ENCODE results near the gene SPATS2. TPM values are rescaled to one million over a fixed set of nuclear protein-coding genes. Genes with fewer than 3 reads are reported as not detected.

Gene SPATS2
- total RNA-seq, 1 experiment from 2014 or later, result 56.3 TPM

DNA sequence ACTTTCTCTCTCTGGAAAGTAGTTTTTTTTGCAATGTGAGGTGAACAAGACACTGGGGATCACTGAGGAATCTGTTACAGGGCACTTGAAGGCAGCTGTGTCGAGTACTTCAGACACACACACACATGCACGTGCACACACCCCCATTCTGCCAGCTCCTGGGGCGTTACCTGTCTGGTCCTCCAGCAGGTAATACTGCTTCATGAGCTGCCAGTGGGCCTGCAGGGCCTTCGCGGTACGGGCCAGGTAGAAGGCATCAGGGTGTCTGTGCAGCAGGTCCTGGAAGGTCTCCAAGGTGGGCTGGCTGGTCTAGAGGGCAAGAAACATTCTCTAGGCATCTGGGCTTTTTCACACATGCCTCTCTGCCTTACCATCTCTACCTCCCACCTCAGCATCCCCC lies 195.6 kb downstream of the SPATS2 start:
- ChIA-PET CTCF (no interaction called here), POLR2A (interaction anchor here (0.6 kb wide), 1 partner anchor 42 kb away, joined by 3 read pairs; no protein-coding TSS in a partner anchor)
- Histone ChIP-seq H3K9me3 (ENCODE audit: control insufficient read depth, insufficient read depth, low read depth, low read length) (no peaks in the 10 kb centered on the region), H3K27me3 (ENCODE audit: control insufficient read depth, insufficient read depth, low read length) (no peaks in the 10 kb centered on the region), H3K36me3 (ENCODE audit: control insufficient read depth, insufficient read depth, low read length) (peaks cover 3% of the 10 kb centered on the region), H3K4me1 (ENCODE audit: control insufficient read depth, insufficient read depth, low read length) (peaks cover 5% of the 10 kb centered on the region), H3K27ac (ENCODE audit: low read length) (no peak overlapping the region), H3K4me3 (ENCODE audit: low read depth in 2 of 2, low read length in 2 of 2) (no peak overlapping the region)
- DNase-seq (ENCODE audit: low read depth, low spot score) (no peak), ATAC-seq (no peak)
- no TSS peak for BruUV-seq (replicated peaks)
- in situ Hi-C loops (cut with HindIII; ENCODE audit: low pct_unique_long_range_greater_than_20kb, low sequenced_read_pairs), result no loop called here
- intact Hi-C loops (cut with micrococcal nuclease; ENCODE audit: unreplicated experiment), result no loop called here
- TF ChIP-seq, protein P1, sequence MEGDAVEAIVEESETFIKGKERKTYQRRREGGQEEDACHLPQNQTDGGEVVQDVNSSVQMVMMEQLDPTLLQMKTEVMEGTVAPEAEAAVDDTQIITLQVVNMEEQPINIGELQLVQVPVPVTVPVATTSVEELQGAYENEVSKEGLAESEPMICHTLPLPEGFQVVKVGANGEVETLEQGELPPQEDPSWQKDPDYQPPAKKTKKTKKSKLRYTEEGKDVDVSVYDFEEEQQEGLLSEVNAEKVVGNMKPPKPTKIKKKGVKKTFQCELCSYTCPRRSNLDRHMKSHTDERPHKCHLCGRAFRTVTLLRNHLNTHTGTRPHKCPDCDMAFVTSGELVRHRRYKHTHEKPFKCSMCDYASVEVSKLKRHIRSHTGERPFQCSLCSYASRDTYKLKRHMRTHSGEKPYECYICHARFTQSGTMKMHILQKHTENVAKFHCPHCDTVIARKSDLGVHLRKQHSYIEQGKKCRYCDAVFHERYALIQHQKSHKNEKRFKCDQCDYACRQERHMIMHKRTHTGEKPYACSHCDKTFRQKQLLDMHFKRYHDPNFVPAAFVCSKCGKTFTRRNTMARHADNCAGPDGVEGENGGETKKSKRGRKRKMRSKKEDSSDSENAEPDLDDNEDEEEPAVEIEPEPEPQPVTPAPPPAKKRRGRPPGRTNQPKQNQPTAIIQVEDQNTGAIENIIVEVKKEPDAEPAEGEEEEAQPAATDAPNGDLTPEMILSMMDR (IDR thresholded peaks at IDR 0.05), result no peak
- TF ChIP-seq, protein P2, sequence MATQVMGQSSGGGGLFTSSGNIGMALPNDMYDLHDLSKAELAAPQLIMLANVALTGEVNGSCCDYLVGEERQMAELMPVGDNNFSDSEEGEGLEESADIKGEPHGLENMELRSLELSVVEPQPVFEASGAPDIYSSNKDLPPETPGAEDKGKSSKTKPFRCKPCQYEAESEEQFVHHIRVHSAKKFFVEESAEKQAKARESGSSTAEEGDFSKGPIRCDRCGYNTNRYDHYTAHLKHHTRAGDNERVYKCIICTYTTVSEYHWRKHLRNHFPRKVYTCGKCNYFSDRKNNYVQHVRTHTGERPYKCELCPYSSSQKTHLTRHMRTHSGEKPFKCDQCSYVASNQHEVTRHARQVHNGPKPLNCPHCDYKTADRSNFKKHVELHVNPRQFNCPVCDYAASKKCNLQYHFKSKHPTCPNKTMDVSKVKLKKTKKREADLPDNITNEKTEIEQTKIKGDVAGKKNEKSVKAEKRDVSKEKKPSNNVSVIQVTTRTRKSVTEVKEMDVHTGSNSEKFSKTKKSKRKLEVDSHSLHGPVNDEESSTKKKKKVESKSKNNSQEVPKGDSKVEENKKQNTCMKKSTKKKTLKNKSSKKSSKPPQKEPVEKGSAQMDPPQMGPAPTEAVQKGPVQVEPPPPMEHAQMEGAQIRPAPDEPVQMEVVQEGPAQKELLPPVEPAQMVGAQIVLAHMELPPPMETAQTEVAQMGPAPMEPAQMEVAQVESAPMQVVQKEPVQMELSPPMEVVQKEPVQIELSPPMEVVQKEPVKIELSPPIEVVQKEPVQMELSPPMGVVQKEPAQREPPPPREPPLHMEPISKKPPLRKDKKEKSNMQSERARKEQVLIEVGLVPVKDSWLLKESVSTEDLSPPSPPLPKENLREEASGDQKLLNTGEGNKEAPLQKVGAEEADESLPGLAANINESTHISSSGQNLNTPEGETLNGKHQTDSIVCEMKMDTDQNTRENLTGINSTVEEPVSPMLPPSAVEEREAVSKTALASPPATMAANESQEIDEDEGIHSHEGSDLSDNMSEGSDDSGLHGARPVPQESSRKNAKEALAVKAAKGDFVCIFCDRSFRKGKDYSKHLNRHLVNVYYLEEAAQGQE (IDR thresholded peaks at IDR 0.05; ENCODE audit: insufficient read depth in 1 of 2, low read depth in 2 of 2, low read length in 1 of 2), result no peak
- TF ChIP-seq POLR2AphosphoS5 (IDR thresholded peaks at IDR 0.05; ENCODE audit: low read depth, low read length), result no peak
- no peak for TF ChIP-seq TCF7L2 (IDR thresholded peaks at IDR 0.05; ENCODE audit: low read depth, low read length)
- TF ChIP-seq SIN3A (IDR thresholded peaks at IDR 0.05; ENCODE audit: borderline replicate concordance, insufficient read depth, low read depth, low read length), result no peak

DNA sequence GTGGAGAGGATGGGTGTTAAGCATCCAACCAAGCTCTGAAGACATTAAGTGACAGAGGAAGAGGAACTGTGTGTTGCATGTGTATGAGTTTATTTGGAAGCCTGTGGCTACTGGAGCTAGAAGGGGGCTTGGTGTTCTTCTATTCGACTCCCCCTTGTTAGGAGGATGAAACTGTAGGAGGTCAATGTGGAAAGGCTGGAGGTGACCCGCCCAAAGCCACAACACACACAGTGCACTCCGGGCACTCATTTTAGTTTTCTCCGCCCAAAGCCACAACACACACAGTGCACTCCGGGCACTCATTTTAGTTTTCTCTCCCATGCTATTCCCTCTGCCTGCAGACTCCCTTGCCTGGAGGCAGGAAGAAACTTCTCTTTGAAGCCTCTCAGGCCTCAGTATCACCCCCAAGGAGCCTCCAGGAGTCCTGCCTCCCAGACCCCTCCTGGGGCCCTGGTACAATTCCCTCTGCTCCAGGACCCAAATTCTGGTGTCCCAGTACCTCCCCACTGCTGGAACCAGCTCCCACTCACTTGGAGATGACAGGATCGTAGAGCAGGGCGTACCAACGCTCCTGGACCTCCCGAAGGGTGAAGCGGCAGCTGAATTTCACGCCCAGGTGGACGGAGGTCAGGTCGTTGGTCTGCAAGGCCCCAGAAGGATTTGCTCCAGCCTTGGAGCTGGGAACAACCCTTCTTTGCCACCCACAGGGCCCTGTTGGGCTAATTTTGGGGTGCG lies 196.9 kb downstream of the SPATS2 start:
- Histone ChIP-seq H3K4me3 (ENCODE audit: low read depth in 2 of 2, low read length in 2 of 2) (no peak overlapping the region), H3K27me3 (ENCODE audit: control insufficient read depth, insufficient read depth, low read length) (no peaks in the 10 kb centered on the region), H3K9me3 (ENCODE audit: control insufficient read depth, insufficient read depth, low read depth, low read length) (no peaks in the 10 kb centered on the region), H3K4me1 (ENCODE audit: control insufficient read depth, insufficient read depth, low read length) (peaks cover 8% of the 10 kb centered on the region), H3K27ac (ENCODE audit: low read length) (no peak overlapping the region), H3K36me3 (ENCODE audit: control insufficient read depth, insufficient read depth, low read length) (peaks cover 3% of the 10 kb centered on the region)
- intact Hi-C loops (cut with micrococcal nuclease; ENCODE audit: unreplicated experiment) (no loop called here), in situ Hi-C loops (cut with HindIII; ENCODE audit: low pct_unique_long_range_greater_than_20kb, low sequenced_read_pairs) (no loop called here)
- no peak for ATAC-seq
- DNase-seq (ENCODE audit: low read depth, low spot score), result no peak
- POLR2A ChIA-PET, result no interaction called here
- BruUV-seq (replicated peaks), result no TSS peak
- TF ChIP-seq POLR2AphosphoS5 (IDR thresholded peaks at IDR 0.05; ENCODE audit: low read depth, low read length), result no peak
- no peak for TF ChIP-seq SIN3A (IDR thresholded peaks at IDR 0.05; ENCODE audit: borderline replicate concordance, insufficient read depth, low read depth, low read length)
- TF ChIP-seq, protein P2 (IDR thresholded peaks at IDR 0.05; ENCODE audit: insufficient read depth in 1 of 2, low read depth in 2 of 2, low read length in 1 of 2), result no peak
- TF ChIP-seq TCF7L2 (IDR thresholded peaks at IDR 0.05; ENCODE audit: low read depth, low read length), result no peak
- TF ChIP-seq, protein P1 (IDR thresholded peaks at IDR 0.05), result no peak
- CTCF ChIA-PET, result no interaction called here

Data from Panc1 (cell line).